ENCODE data around the gene UBTF. TPM values are rescaled to one million over a fixed set of nuclear protein-coding genes. Genes with fewer than 3 reads are reported as not detected.
A peak's percentile ranks its signal among the peaks of the same experiment; 100 is the strongest.

UBTF gene
- total RNA-seq, 1 donor from 2014 or later: 25.1 TPM

GRCh38 chr17:44214230-44214494, 5.3 kb downstream of the UBTF start:
- H3K4me3 ChIP-seq: no peak overlapping the region
- no peak for DNase-seq (ENCODE audit: low spot score in 2 of 2)
- no peak for TF ChIP-seq CTCF (IDR thresholded peaks at IDR 0.05)
- intact Hi-C loops (cut with DNase I): loop anchor here (10.0 kb wide), 1 partner anchor 291 kb away; the partner anchor contains the start of gene GPATCH8
- no peaks in the 10 kb centered on the region for H3K27me3 ChIP-seq
- no peaks in the 10 kb centered on the region for H3K9me3 ChIP-seq
- peaks cover 47 to 56% of the 10 kb centered on the region in 2 donors for H3K36me3 ChIP-seq
- H3K4me1 ChIP-seq: peaks cover 18 to 20% of the 10 kb centered on the region in 2 donors
- no peak overlapping the region for H3K27ac ChIP-seq

GRCh38 chr17:44213403-44214229, 5.9 kb downstream of the UBTF start:
- no peaks in the 10 kb centered on the region for H3K27me3 ChIP-seq
- no peak overlapping the region for H3K4me3 ChIP-seq
- no peak for DNase-seq (ENCODE audit: low spot score in 2 of 2)
- H3K9me3 ChIP-seq: no peaks in the 10 kb centered on the region
- intact Hi-C loops (cut with DNase I): loop anchor here (10.0 kb wide), 1 partner anchor 291 kb away; the partner anchor contains the start of gene GPATCH8
- no peak for TF ChIP-seq CTCF (IDR thresholded peaks at IDR 0.05)
- H3K27ac ChIP-seq: no peak overlapping the region
- peaks cover 52 to 61% of the 10 kb centered on the region in 2 donors for H3K36me3 ChIP-seq
- peaks cover 18 to 20% of the 10 kb centered on the region in 2 donors for H3K4me1 ChIP-seq

- H3K4me1 ChIP-seq: peaks cover 13 to 17% of the 10 kb centered on the region in 2 donors
- no peaks in the 10 kb centered on the region for H3K27me3 ChIP-seq
- H3K4me3 ChIP-seq: no peak overlapping the region
- H3K36me3 ChIP-seq: peaks cover 58 to 70% of the 10 kb centered on the region in 2 donors
- no peaks in the 10 kb centered on the region for H3K9me3 ChIP-seq
- intact Hi-C loops (cut with DNase I): loop anchor here (10.0 kb wide), 1 partner anchor 292 kb away; the partner anchor contains the start of gene GPATCH8
- no peak overlapping the region for H3K27ac ChIP-seq
- no peak for DNase-seq (ENCODE audit: low spot score in 2 of 2)
- no peak for TF ChIP-seq CTCF (IDR thresholded peaks at IDR 0.05)
Measured at GRCh38 chr17:44212507-44213402, 6.7 kb downstream of the UBTF start.

- Histone ChIP-seq H3K9me3 (no peaks in the 10 kb centered on the region), H3K27ac (peak overlapping the region in 1 of 2 donors; percentile 65), H3K36me3 (peaks cover 63 to 75% of the 10 kb centered on the region in 2 donors), H3K4me3 (no peak overlapping the region), H3K27me3 (no peaks in the 10 kb centered on the region), H3K4me1 (peaks cover 4 to 9% of the 10 kb centered on the region in 2 donors)
- intact Hi-C loops (cut with DNase I): loop anchor here (2.0 to 10.0 kb wide), 2 partner anchors 113 to 293 kb away; partner anchors contain the start of genes GPATCH8 and SLC25A39
- TF ChIP-seq CTCF (IDR thresholded peaks at IDR 0.05): no peak
- no peak for DNase-seq (ENCODE audit: low spot score in 2 of 2)
Measured at GRCh38 chr17:44211281-44212265, 7.9 kb downstream of the UBTF start.
